Endothelial cell of umbilical vein (primary cell): ENCODE data around the gene PIK3R6.

Experiments
- CTCF ChIP-seq, 2 donors: IDR thresholded peaks; 1 replicate in 1 of 2; 2 replicates in 1 of 2; pipeline ENCODE4 v1.5.1; 2011; ENCODE audit warnings: low read length in 2 of 2, mild to moderate bottlenecking in 2 of 2, moderate library complexity in 2 of 2, control low read depth in 1 of 2, inconsistent platforms in 1 of 2, low read depth in 1 of 2; ENCODE audit not compliant: insufficient read depth in 1 of 2; ENCODE audit errors: extremely low read depth in 1 of 2
- EZH2 ChIP-seq: IDR thresholded peaks from 2 replicates; pipeline ENCODE4 v1.6.1; 2012; ENCODE audit warnings: borderline replicate concordance, low read depth, mild to moderate bottlenecking, moderate library complexity, low read length, inconsistent platforms; ENCODE audit not compliant: severe bottlenecking
- MAX ChIP-seq: IDR thresholded peaks from 2 replicates; pipeline ENCODE4 v1.6.1; 2011; ENCODE audit not compliant: insufficient read depth, insufficient read length
- MYC ChIP-seq: IDR thresholded peaks from one replicate; pipeline ENCODE4 v1.6.1; 2011; ENCODE audit warnings: mild to moderate bottlenecking, low read depth, low read length
- POLR2A ChIP-seq: IDR thresholded peaks from 2 replicates; pipeline ENCODE4 v1.6.1; 2012; ENCODE audit warnings: low read depth, mild to moderate bottlenecking, control low read depth, low read length
- POLR2AphosphoS5 ChIP-seq: IDR thresholded peaks from 2 replicates; pipeline ENCODE4 v1.6.1; 2012; ENCODE audit warnings: low read depth, mild to moderate bottlenecking, control low read depth, low read length, moderate library complexity; ENCODE audit not compliant: insufficient read depth

- TF ChIP-seq POLR2A: no peak
- TF ChIP-seq EZH2: no peak
- TF ChIP-seq MYC: no peak
- TF ChIP-seq CTCF (IDR thresholded peaks at IDR 0.05; ENCODE audit: extremely low read depth in 1 of 2, insufficient read depth in 1 of 2, low read depth in 1 of 2, low read length in 2 of 2): no peak
- no peak for TF ChIP-seq POLR2AphosphoS5
- no peak for TF ChIP-seq MAX
Measured at GRCh38 chr17:8885967-8886684, 18.7 kb upstream of the PIK3R6 start.
